NOMO-1 treated with DMSO at 0.1 percent for 48 hours (cell line): ENCODE data around the gene FTCD.
"Not testable (repeated sequence)": the region's sequence is repeated elsewhere in the genome, so short reads cannot be mapped to it uniquely, and the experiment has no call there.

Experiments used
- DNase-seq: peaks from one replicate; lab custom pipeline; 2025; ENCODE audit not compliant: unreplicated experiment; lab: John Stamatoyannopoulos, UW

FTCD gene

DNA sequence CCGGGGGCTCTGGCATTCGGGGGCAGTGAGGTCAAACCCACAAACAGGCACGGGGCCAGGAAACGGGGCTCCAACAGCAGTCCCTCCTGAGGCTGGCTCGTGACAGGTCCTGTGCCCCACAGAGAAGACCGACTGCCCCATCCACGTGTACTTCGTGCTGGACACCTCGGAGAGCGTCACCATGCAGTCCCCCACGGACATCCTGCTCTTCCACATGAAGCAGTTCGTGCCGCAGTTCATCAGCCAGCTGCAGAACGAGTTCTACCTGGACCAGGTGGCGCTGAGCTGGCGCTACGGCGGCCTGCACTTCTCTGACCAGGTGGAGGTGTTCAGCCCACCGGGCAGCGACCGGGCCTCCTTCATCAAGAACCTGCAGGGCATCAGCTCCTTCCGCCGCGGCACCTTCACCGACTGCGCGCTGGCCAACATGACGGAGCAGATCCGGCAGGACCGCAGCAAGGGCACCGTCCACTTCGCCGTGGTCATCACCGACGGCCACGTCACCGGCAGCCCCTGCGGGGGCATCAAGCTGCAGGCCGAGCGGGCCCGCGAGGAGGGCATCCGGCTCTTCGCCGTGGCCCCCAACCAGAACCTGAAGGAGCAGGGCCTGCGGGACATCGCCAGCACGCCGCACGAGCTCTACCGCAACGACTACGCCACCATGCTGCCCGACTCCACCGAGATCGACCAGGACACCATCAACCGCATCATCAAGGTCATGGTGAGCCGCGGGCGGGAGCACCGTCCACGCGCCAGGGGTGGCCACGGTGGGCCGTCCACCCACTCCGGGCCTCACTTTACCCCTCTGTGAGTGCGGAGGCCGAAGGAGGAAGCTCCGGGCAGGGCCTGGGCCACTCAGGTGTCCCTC is 43.3 kb downstream of the FTCD start:
- no peak for DNase-seq

DNA sequence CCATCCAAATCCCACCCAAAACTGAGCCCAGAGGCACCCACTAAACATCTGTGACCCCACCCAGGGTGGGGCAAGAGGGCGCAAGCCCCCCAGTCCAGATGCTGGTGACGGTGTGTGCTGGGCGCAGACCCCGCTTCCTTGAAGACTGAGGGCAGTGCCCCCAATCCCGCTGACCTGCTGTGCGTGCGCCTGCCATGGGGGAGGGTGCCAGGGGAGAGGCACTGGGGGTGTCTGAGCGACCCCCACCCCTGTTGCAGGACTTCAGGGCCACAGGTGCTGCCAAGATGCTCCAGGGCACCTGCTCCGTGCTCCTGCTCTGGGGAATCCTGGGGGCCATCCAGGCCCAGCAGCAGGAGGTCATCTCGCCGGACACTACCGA is 44.2 kb downstream of the FTCD start:
- no peak for DNase-seq

DNA sequence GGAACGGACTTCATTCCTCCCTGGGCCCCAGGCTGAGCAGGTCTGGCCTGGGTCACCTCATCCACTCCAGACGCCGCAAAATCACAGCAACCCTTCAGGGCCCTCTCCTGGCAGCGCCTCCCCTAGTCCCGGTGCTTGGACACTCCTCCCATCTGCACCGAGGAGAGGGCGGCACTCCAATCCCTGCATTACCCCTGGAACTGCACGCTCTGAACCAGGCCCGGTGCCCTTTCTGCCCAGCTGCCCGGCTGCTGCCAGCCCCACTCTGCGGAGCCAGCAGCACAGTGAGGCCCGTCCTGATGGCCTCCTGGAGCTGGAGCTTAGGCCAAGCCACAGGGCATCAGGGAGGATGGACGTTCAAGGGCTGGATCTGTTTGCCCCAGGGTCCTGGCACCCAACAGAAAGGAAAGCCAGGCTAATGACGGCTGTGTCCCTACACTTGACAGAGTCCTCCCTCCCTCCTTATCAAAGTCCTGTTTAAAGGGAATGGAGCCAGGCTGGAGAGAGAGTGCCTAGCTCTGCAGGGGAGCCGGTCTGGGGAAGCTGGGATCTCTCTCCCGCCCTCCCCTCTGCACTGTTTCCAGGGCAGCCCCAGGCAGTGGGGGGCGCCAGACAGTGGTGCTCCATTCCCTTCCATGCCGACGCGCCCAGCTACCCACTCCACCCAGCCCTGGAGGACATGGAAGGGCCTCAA is 44.7 kb downstream of the FTCD start:
- no peak for DNase-seq

DNA sequence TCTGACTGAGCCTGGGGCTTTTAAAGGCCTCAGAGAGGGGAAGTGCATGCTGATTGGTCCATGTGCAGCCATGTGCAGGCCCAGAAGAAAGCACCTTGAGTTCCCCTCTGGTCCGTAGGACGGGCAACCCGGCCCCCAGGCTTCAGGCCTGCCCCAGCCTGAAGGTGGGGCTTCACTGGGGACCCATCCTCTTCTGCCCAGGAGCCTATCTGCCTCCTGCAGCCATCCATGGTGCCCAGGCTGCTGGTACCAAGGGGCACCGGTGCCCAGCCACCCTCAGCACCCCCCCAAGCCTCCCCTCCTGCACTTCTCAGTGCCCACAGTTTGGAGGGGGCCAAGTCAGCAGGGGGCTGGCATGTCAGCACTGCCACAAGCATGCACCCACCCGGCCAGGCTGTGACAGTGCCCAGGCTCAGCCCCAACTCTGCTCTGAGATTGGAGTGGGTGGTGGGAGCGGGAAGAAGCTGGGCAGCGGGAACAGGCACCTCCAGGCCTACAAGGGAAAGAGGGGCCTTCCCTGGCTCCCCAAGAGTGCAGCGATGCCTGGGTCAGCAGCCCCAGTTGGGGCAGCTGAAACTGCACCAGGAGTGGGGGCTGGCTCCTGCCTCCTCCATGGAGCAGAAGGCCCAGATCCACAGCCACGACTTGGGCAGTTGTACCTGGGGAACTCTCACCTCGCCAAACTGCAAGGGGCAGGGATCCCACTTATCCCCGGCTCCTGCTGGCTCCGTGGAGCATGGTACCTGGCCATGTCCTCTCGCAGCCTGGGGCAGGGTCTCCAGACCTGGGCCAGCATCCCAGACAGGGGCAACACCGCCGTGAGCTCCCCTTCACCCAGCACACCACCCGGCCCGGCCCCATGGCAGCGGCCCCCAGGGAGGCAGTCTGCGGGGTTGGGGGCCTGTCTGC is 45.8 kb downstream of the FTCD start:
- no peak for DNase-seq

DNA sequence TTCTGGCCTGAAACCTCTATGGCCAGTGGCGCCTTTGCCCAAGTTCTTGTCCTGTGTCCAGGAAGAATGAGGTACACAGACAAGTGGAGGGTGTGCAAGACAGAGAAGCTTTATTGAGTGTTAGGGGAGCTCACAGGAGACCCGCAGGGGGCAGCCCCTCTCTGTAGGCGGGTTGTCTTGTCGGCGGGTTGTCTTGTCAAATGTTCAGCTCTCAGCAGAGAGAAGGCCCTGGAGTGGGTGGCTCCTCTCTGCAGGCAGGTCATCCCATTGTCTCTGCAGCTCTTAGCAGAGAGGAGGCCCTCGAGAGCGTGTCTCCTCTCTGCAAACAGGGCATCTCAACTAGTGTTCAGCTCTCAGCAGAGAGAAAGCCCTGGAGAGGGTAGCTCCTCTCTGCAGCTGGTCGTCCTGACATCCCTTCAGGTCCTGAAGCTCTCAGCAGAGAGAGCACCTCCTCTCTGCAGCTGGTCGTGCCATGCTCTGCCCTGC is 46.5 kb downstream of the FTCD start:
- DNase-seq, result no peak

DNA sequence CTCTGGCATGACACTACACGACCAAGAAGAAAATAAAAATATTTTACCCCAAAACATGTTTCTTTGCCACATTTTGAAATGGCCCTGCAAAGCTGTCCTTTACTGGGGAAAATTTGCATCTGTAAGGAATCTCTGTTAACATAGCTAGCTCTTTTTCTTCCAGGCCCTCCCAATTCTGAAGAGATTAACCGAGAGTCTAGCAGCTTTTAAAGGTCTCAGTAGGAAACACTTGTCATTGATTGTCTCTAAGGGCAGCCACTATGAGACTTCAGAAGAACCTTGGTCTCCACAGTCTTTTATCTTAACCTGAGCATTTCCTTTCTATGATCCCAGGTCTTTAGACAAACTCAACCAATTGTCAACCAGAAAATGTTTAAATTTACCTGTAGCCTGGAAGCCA is 48.0 kb downstream of the FTCD start:
- DNase-seq, result not testable (repeated sequence)

DNA sequence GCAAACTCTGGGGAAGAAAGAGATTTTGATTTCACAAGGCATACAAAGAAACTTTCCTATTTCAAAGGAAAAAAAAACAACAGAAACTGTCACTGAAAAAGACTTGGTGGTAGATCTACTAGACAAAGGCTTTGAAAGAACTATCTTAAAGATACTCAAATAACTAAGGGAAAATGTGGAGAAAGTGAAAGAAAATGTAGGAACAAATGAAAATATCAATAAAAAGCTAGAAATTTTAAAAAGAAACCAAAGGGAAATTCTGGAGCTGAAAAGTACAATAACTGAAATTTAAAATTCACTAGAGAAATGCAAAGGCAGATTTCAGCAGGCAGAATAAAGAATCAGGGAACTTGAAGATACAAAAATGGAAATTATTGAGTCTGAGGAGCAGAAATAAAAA is 51.3 kb downstream of the FTCD start:
- no peak for DNase-seq

DNA sequence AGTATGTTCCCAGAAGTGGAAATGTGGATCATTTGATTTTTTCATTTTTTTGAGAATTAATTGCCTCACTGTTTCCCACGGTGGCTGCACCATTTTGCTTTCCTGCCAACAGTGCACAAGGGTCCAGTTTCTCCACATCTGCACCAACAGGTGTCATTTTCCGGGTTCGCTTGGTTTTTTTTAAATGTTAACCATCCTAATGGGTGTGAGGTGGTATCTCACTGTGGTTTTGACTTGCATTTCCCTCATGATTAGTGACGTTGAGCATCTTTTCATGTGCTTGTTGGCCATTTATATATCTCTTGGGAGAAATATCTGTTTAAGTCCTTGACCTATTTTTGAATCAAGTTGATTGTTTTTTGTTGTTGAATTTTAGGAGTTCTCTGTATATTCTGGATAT is 54.5 kb downstream of the FTCD start:
- no peak for DNase-seq

DNA sequence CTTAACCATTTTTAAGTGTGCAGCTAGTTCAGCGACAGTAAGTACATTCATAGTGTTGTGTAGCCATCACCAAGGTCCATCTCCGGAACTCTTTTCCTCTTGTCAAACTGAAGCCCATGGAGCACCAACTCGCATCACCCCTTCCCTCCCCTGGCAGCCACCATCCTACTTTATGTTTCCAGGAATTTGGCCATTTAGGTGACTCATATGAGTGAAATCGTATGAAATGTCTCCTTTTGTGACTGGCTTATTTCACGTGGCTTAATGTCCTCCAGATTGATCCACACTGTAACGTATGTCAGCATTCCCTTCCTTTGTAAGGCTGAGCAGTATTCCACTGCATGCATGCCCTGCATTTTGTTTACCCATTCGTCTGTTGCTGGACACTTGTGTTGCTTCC is 55.0 kb downstream of the FTCD start:
- no peak for DNase-seq

DNA sequence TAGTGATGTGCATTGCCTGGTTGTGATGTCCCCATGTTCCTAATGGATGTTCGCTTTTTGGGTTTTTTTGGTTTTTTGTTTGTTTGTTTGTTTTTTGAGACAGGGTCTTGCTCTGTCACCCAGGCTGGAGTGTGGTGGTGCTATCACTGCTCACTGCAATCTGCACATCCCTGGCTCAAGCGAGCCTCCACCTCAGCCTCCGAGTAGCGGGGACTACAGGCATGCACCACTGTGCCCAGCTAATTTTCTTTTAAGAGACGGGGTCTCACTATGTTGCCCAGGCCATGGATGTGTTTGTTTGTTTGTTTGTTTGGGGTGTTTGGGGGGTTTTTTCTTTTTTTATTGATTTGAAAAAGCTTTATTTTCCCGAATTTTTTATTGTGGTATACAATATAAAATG is 55.4 kb downstream of the FTCD start:
- no peak for DNase-seq

DNA sequence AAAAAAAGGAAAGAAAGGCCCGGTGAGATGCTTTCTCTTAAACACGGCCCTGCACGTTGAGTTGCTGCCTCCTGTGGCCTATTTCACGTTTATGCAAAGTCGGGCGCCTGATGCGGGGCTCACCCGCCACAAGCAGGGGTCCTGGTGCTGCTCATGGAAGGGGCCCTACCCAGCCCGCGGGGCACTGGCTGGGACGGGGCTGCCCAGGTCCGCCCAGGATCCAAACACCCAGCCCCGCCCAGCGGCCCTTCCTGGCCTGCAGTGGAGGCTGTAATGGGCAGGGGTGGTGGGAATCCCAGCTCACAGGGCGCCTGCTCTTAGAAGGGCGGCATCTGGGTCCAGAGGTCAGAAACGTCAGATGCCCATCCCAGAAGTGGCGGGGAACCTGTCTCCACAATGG is 55.9 kb downstream of the FTCD start:
- no peak for DNase-seq

DNA sequence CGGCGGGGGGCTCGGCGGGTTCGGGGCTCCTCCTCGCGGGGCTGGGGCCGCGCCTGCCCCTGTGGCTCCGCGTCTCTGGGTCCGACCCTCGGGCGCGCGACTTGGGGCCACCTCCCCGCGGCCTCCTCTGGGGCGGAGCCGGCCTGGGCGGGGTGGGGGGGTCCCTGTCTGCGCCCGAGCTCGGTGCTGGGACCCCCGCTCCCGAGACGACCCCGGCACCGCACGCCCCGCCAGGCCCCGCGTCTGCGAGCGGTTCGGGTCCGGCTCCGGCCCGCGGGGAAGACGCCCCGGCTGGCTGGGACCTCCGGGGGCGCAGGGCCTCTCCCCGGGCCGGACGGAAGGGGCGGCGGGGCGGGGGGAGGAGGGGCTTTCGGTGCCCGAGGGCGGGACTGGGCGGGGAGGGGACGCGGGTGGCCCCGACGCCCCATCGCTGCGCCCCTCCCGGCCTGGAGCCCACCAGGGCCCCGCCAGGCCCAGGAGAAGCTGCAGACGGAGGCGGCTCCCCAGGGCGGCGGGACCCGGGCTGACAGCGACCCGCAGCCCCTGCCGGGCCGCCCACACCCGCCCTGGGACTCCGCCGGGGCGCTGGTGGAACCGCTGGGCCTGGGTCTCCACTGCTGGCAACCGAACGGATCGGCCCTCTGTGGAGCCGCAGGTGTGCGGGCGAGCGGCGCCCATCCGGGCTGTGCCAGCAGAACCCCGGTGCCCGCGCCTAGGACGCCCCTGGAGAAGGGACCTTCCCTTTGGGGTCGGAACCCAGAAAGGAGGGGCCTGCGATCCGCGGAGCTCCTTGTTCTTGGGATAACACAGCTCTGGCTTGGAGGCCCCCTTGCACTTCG is 56.9 kb downstream of the FTCD start:
- DNase-seq, result no peak

DNA sequence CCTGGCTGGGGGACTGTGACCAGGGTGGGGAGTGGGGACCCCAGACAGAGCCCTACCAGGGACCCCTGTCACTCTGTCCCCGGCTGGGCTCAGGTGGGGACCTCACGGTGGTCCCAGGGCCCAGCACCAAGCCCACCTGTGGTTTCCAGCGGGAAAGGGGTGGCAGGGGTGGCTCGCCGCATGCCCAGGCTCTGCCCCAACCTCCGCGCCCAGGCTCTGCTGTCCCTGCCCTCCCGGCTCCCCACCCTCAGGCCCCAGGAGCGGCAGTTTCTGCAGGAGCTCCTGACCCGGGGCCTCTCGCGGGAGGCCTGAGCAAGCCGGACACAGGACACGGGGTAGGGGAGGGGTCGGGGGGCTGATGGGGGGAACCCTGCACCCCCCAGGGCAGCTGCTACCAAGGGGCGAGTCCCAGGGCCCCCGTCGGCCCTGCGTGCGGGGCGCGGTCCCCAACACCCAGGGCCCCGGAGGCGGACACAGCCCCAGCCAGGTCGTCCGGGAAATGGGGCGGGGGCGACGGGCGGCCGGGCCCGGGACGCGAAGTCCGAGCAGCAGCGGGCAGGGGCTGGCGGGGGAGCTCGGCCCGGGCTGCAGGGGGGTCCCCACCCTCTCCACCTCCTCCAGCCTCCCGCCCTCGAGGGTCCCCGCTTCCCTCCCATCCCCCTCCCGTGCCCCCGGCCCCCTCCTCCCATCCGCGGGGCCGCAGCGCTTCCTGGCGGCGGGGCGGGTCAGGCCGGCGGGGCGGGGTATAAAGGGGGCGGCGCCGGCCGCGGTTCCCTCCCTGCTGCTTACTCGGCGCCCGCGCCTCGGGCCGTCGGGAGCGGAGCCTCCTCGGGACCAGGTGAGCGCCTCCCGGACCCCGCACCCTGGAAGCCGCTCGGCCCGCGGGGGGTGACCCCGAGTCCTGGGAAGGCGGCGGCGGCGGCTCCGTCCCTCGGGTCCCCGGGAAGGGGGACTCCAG is 57.8 kb downstream of the FTCD start, which contains the start of gene COL6A2:
Gene COL6A2, plus strand, starts transcription at position 777 of the 958 bp plus-strand sequence.
- DNase-seq, result peak; percentile 3

DNA sequence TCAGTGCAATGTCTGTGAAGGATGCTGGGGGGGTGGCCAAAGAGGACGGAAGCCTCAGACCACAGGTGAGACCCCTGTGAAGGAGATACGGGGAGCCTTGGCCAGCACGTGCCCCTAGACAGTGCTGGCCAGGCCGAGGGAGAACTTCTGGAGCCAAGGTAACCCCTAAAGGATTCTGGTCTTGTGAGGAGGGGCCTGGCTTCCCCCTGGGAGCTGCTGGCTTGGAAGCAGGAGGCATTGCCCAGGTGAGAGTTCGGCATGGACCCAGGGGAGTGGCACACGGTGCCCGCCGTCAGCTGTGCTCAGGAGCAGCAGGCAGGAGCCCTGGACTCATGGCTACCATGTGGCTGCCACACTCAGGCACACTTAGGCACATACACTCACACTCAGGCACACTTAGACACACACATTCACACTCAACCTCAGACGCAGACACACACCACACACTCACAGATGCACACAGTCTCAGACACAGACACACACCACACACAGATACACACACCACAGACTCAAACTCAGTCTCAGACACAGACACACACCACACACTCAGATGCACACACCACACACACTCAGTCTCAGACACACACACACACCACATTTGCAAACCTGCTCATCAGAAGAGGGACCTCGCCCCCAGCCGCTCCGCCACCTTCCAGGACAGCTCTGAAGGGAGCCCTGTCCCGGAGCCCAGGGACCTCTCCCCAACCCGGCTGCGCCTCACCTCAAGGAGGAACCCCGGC is 58.6 kb downstream of the FTCD start:
- DNase-seq, result no peak

DNA sequence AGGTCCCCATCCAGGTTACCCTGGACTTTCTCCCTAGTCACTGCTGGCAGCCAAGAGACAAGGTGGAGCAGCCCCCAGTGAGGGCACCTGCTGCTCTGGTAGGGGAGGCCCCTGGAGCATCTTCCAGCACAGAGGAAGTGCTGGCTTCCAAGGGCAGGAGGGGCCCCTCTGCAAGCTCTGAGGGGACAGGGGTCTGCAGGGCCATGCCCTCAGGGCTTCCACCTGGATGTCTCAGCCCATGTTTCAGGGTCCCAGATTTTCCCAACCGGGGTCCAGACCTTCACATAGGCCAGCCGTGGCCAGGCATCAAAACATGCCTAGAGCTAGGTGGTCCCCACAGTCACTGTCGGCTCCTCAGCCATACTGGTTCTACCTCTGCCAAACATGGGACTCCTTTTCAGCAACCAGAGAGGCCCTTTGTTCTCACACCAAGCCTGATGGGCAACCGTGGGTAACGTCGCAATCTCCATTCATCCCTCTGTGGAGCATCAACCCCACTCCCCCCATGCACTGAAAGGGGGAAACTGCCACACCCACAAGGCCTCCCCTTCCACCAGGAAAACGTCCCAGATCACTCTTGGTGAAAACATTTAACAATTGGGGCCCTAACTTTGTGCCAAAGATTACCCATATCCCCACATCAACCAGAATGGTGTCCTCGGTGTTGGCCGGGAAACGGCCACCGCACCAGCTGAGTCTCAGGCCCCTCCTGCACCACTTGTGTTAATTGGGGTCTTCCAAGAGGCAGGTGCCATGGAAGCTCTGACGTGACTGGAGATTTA is 59.4 kb downstream of the FTCD start:
- no peak for DNase-seq

DNA sequence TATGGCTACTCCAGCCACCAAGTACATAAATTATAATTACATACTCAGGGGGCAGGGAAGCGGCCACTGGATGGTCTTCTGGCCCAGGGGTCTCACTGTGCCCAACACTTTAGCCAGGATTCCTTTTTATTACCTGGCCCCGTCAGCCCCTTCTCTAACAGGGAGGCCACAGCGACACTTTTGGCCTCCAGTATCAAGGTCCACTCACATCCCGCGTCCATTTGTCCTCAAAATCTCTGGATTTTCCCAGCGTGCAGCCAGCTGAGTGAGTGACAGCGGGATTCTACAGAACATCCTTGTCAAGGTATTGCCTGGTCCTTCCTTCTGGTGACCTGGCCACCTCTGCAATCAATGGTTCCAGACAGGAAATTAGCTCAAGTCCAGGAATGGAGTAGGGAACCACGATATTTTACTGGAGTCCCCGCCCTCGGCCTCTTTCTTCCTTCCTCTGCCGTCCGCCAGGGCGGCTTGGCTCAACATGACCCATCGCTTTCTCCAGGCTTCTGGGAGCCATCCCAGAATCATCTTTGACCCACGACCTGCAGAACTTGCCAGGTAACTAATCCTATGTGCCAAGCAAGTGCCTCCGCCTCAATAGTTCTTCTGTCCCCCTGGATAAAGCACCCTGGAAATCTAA is 60.2 kb downstream of the FTCD start:
- DNase-seq, result no peak

DNA sequence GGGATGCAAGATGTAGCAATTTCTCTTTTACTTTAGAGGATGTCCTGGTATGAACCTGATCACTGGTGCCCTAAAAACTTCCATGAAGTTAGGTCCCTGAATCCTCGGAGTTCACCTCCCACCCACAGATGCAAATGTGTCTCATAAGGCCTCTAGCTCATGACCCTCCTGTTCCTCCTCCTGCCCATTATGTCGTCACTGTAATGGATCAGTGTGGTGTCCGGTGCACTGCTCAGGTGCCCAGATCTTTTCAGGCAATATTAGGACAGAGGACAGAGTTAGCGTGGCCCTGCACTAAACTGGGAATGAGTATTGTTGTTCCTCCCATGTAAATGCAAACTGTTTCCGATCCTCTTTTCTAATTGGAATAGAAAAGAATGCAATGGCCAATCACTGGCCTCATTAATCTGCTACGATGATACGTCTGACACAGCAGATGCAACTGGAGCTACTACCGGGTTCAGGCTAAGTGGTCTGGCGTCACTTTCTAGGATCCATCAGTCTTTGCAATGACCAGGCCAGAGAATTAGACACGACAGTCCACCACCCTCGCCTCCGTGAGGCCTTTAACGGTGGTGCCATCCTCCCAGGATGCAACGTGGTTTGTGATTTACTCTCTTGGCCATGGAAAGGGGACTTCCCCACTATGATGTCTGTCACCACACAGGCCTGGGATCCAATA is 60.8 kb downstream of the FTCD start:
- DNase-seq, result no peak
